SK-N-DZ (cell line): ENCODE results near the gene CTDP1. TPM values are rescaled to one million over a fixed set of nuclear protein-coding genes. Genes with fewer than 3 reads are reported as not detected.

Experiments
- DNase-seq: peaks from one replicate; pipeline ENCODE4 v3.0.0-alpha.2; 2015; ENCODE audit warnings: low spot score
- polyA plus RNA-seq, 2 experiments: library from polyadenylated mRNA; depleted of rRNA; stranded (reverse); fragments of >200 nt; gene quantifications; 2 replicates each; pipeline ENCODE4 v1.2.3, GENCODE V29; 2014

The CTDP1 gene
- 22.8 and 25.5 TPM in 2 replicates for polyA plus RNA-seq (2014; cell fraction: cytosol; rRNA removed)
- 23.6 and 26.4 TPM in 2 replicates for polyA plus RNA-seq (2014; cell fraction: nucleus; rRNA removed)

- DNase-seq = peak; percentile 94
These were observed at the start of gene CTDP1 for GRCh38 chr18:79679552-79680099. CTDP1 (plus strand) TSS chr18:79679803; CDS start chr18:79679948, 145 bp downstream.

GRCh38 chr18:79630281-79631095 is 49.1 kb upstream of the CTDP1 start:
- no peak for DNase-seq

GRCh38 chr18:79631096-79631507 is 48.5 kb upstream of the CTDP1 start:
- DNase-seq = no peak

- DNase-seq = no peak
These were observed 47.7 kb upstream of the CTDP1 start for GRCh38 chr18:79631761-79632446.

- no peak for DNase-seq
These were observed 46.8 kb upstream of the CTDP1 start for GRCh38 chr18:79632765-79633164.

- no peak for DNase-seq
These were observed 45.4 kb upstream of the CTDP1 start for GRCh38 chr18:79634186-79634585.

- DNase-seq = no peak
These were observed 44.8 kb upstream of the CTDP1 start for GRCh38 chr18:79634593-79635426.

GRCh38 chr18:79635427-79635726 is 44.2 kb upstream of the CTDP1 start:
- no peak for DNase-seq

- DNase-seq = no peak
These were observed 42.3 kb upstream of the CTDP1 start for GRCh38 chr18:79637181-79637920.

GRCh38 chr18:79637921-79638909 is 41.4 kb upstream of the CTDP1 start:
- no peak for DNase-seq

GRCh38 chr18:79639072-79639829 is 40.4 kb upstream of the CTDP1 start:
- DNase-seq = no peak

GRCh38 chr18:79640064-79640672 is 39.4 kb upstream of the CTDP1 start:
- DNase-seq = no peak

GRCh38 chr18:79640875-79641274 is 38.7 kb upstream of the CTDP1 start:
- DNase-seq = no peak

- no peak for DNase-seq
These were observed 37.7 kb upstream of the CTDP1 start for GRCh38 chr18:79641722-79642497.

- no peak for DNase-seq
These were observed 37.0 kb upstream of the CTDP1 start for GRCh38 chr18:79642626-79643025.

GRCh38 chr18:79643054-79643984 is 36.3 kb upstream of the CTDP1 start:
- DNase-seq = no peak
